ENCODE results near the gene CCNYL1. TPM values are rescaled to one million over a fixed set of nuclear protein-coding genes. Genes with fewer than 3 reads are reported as not detected.
"Not testable (repeated sequence)": the region's sequence is repeated elsewhere in the genome, so short reads cannot be mapped to it uniquely, and the experiment has no call there.

The CCNYL1 gene
- total RNA-seq, 2 donors from 2014 or later: 6.2 to 10.2 TPM

GRCh38 chr2:207750876-207751275 lies 39.4 kb downstream of the CCNYL1 start:
- H3K27me3 ChIP-seq: no peaks in the 10 kb centered on the region
- H3K9me3 ChIP-seq: no peaks in the 10 kb centered on the region
- H3K4me3 ChIP-seq: no peak overlapping the region
- DNase-seq (ENCODE audit: low spot score): no peak
- H3K27ac ChIP-seq: no peak overlapping the region
- peaks cover 25% of the 10 kb centered on the region for H3K36me3 ChIP-seq
- H3K4me1 ChIP-seq: no peaks in the 10 kb centered on the region
- TF ChIP-seq CTCF (IDR thresholded peaks at IDR 0.05): no peak

GRCh38 chr2:207753688-207754087 lies 42.2 kb downstream of the CCNYL1 start:
- H3K9me3 ChIP-seq; H3K27me3 ChIP-seq; DNase-seq (ENCODE audit: low spot score); H3K27ac ChIP-seq; H3K4me1 ChIP-seq; H3K4me3 ChIP-seq: not testable (repeated sequence)
- H3K36me3 ChIP-seq: peaks cover 13% of the 10 kb centered on the region

GRCh38 chr2:207754498-207755383 lies 43.3 kb downstream of the CCNYL1 start:
- Histone ChIP-seq H3K36me3 (peaks cover 14% of the 10 kb centered on the region), H3K9me3 (no peaks in the 10 kb centered on the region), H3K27ac (no peak overlapping the region), H3K27me3 (no peaks in the 10 kb centered on the region), H3K4me3 (no peak overlapping the region), H3K4me1 (no peaks in the 10 kb centered on the region)
- no peak for TF ChIP-seq CTCF (IDR thresholded peaks at IDR 0.05)
- DNase-seq (ENCODE audit: low spot score): no peak

GRCh38 chr2:207758025-207758424 lies 46.6 kb downstream of the CCNYL1 start:
- Histone ChIP-seq H3K27me3 (no peaks in the 10 kb centered on the region), H3K27ac (no peak overlapping the region), H3K9me3 (no peaks in the 10 kb centered on the region), H3K4me1 (no peaks in the 10 kb centered on the region), H3K4me3 (no peak overlapping the region), H3K36me3 (peaks cover 18% of the 10 kb centered on the region)
- DNase-seq (ENCODE audit: low spot score): no peak
- TF ChIP-seq CTCF (IDR thresholded peaks at IDR 0.05): no peak

GRCh38 chr2:207759890-207760289 lies 48.5 kb downstream of the CCNYL1 start:
- Histone ChIP-seq H3K4me3 (no peak overlapping the region), H3K36me3 (peaks cover 5% of the 10 kb centered on the region), H3K9me3 (no peaks in the 10 kb centered on the region), H3K4me1 (no peaks in the 10 kb centered on the region), H3K27me3 (no peaks in the 10 kb centered on the region), H3K27ac (no peak overlapping the region)
- no peak for DNase-seq (ENCODE audit: low spot score)
- TF ChIP-seq CTCF (IDR thresholded peaks at IDR 0.05): no peak

- Histone ChIP-seq H3K27me3 (no peaks in the 10 kb centered on the region), H3K4me1 (no peaks in the 10 kb centered on the region), H3K36me3 (peaks cover 5% of the 10 kb centered on the region), H3K9me3 (no peaks in the 10 kb centered on the region), H3K4me3 (no peak overlapping the region), H3K27ac (no peak overlapping the region)
- TF ChIP-seq CTCF (IDR thresholded peaks at IDR 0.05): no peak
- DNase-seq (ENCODE audit: low spot score): no peak
Measured at GRCh38 chr2:207760453-207760852, 49.0 kb downstream of the CCNYL1 start.

GRCh38 chr2:207761426-207761825 lies 50.0 kb downstream of the CCNYL1 start:
- H3K27ac ChIP-seq; H3K4me3 ChIP-seq; H3K36me3 ChIP-seq; H3K27me3 ChIP-seq; DNase-seq (ENCODE audit: low spot score); H3K9me3 ChIP-seq; H3K4me1 ChIP-seq: not testable (repeated sequence)

Data from right atrium auricular region (tissue), 2 donors.